ENCODE measurements around the gene SLC24A3.

The SLC24A3 gene

GRCh38 chr20:19361790-19362189 is 149.3 kb downstream of the SLC24A3 start:
- H3K4me2 ChIP-seq (ENCODE audit: low read depth, low read length, poor library complexity, severe bottlenecking) = no peak overlapping the region
- no peaks in the 10 kb centered on the region for H3K9me2 ChIP-seq (replicated peaks; ENCODE audit: low read depth, low read length)
- H3K27me3 ChIP-seq (ENCODE audit: insufficient read depth, low read length, poor library complexity, severe bottlenecking) = no peaks in the 10 kb centered on the region
- no peak overlapping the region for H2AFZ ChIP-seq (ENCODE audit: low read length)
- TF ChIP-seq EZH2phosphoT487 (IDR thresholded peaks at IDR 0.05; ENCODE audit: borderline replicate concordance) (no peak), CTCF (conservative IDR thresholded peaks at IDR 0.05; ENCODE audit: low read length) (no peak)
- no peak overlapping the region for H3K4me3 ChIP-seq (ENCODE audit: low read length, poor library complexity, severe bottlenecking)
- no peaks in the 10 kb centered on the region for H3F3A ChIP-seq (ENCODE audit: low read depth)
- H3K79me2 ChIP-seq (ENCODE audit: insufficient read depth, low read length) = no peaks in the 10 kb centered on the region
- no peaks in the 10 kb centered on the region for H3K9me3 ChIP-seq (ENCODE audit: insufficient read depth, low read depth, low read length)
- no peaks in the 10 kb centered on the region for H3K36me3 ChIP-seq (ENCODE audit: insufficient read depth, low read length)
- H3K4me1 ChIP-seq (ENCODE audit: insufficient read depth, low read length, poor library complexity, severe bottlenecking) = no peaks in the 10 kb centered on the region
- no peaks in the 10 kb centered on the region for H4K20me1 ChIP-seq (ENCODE audit: insufficient read depth, low read length, poor library complexity, severe bottlenecking)
- H3K9ac ChIP-seq (ENCODE audit: low read depth, low read length, poor library complexity, severe bottlenecking) = no peak overlapping the region

- TF ChIP-seq EZH2phosphoT487 (IDR thresholded peaks at IDR 0.05; ENCODE audit: borderline replicate concordance) = no peak
Observed at GRCh38 chr20:19363476-19363875, 151.0 kb downstream of the SLC24A3 start.

GRCh38 chr20:19367591-19367990 is 155.1 kb downstream of the SLC24A3 start:
- Histone ChIP-seq H3K27me3 (ENCODE audit: insufficient read depth, low read length, poor library complexity, severe bottlenecking) (no peaks in the 10 kb centered on the region), H4K20me1 (ENCODE audit: insufficient read depth, low read length, poor library complexity, severe bottlenecking) (no peaks in the 10 kb centered on the region), H2AFZ (ENCODE audit: low read length) (no peak overlapping the region), H3K4me2 (ENCODE audit: low read depth, low read length, poor library complexity, severe bottlenecking) (no peak overlapping the region), H3K4me1 (ENCODE audit: insufficient read depth, low read length, poor library complexity, severe bottlenecking) (no peaks in the 10 kb centered on the region), H3F3A (ENCODE audit: low read depth) (no peaks in the 10 kb centered on the region), H3K4me3 (ENCODE audit: low read length, poor library complexity, severe bottlenecking) (no peak overlapping the region), H3K9ac (ENCODE audit: low read depth, low read length, poor library complexity, severe bottlenecking) (no peak overlapping the region), H3K36me3 (ENCODE audit: insufficient read depth, low read length) (no peaks in the 10 kb centered on the region), H3K9me3 (ENCODE audit: insufficient read depth, low read depth, low read length) (no peaks in the 10 kb centered on the region), H3K9me2 (replicated peaks; ENCODE audit: low read depth, low read length) (no peaks in the 10 kb centered on the region), H3K79me2 (ENCODE audit: insufficient read depth, low read length) (no peaks in the 10 kb centered on the region)
- no peak for TF ChIP-seq CTCF (conservative IDR thresholded peaks at IDR 0.05; ENCODE audit: low read length)
- TF ChIP-seq EZH2phosphoT487 (IDR thresholded peaks at IDR 0.05; ENCODE audit: borderline replicate concordance) = no peak

More at GRCh38 chr20:19363476-19363875, 151.0 kb downstream of the SLC24A3 start:
- no peaks in the 10 kb centered on the region for H3K36me3 ChIP-seq (ENCODE audit: insufficient read depth, low read length)
- H3K9me3 ChIP-seq (ENCODE audit: insufficient read depth, low read depth, low read length) = no peaks in the 10 kb centered on the region
- H3K4me2 ChIP-seq (ENCODE audit: low read depth, low read length, poor library complexity, severe bottlenecking) = no peak overlapping the region
- no peaks in the 10 kb centered on the region for H3K27me3 ChIP-seq (ENCODE audit: insufficient read depth, low read length, poor library complexity, severe bottlenecking)
- no peak overlapping the region for H2AFZ ChIP-seq (ENCODE audit: low read length)
- no peaks in the 10 kb centered on the region for H3F3A ChIP-seq (ENCODE audit: low read depth)
- no peaks in the 10 kb centered on the region for H3K9me2 ChIP-seq (replicated peaks; ENCODE audit: low read depth, low read length)
- H3K79me2 ChIP-seq (ENCODE audit: insufficient read depth, low read length) = no peaks in the 10 kb centered on the region
- no peak overlapping the region for H3K4me3 ChIP-seq (ENCODE audit: low read length, poor library complexity, severe bottlenecking)
- H3K9ac ChIP-seq (ENCODE audit: low read depth, low read length, poor library complexity, severe bottlenecking) = no peak overlapping the region
- H3K4me1 ChIP-seq (ENCODE audit: insufficient read depth, low read length, poor library complexity, severe bottlenecking) = no peaks in the 10 kb centered on the region
- no peaks in the 10 kb centered on the region for H4K20me1 ChIP-seq (ENCODE audit: insufficient read depth, low read length, poor library complexity, severe bottlenecking)

GRCh38 chr20:19368351-19368750 is 155.9 kb downstream of the SLC24A3 start:
- Histone ChIP-seq H3K4me3 (ENCODE audit: low read length, poor library complexity, severe bottlenecking) (no peak overlapping the region), H3K36me3 (ENCODE audit: insufficient read depth, low read length) (no peaks in the 10 kb centered on the region)
- TF ChIP-seq EZH2phosphoT487 (IDR thresholded peaks at IDR 0.05; ENCODE audit: borderline replicate concordance) (no peak), CTCF (conservative IDR thresholded peaks at IDR 0.05; ENCODE audit: low read length) (no peak)

More at GRCh38 chr20:19368351-19368750, 155.9 kb downstream of the SLC24A3 start:
- Histone ChIP-seq H3K79me2 (ENCODE audit: insufficient read depth, low read length) (no peaks in the 10 kb centered on the region), H3K9me2 (replicated peaks; ENCODE audit: low read depth, low read length) (no peaks in the 10 kb centered on the region), H3K27me3 (ENCODE audit: insufficient read depth, low read length, poor library complexity, severe bottlenecking) (no peaks in the 10 kb centered on the region), H3K4me1 (ENCODE audit: insufficient read depth, low read length, poor library complexity, severe bottlenecking) (no peaks in the 10 kb centered on the region), H3F3A (ENCODE audit: low read depth) (no peaks in the 10 kb centered on the region), H3K4me2 (ENCODE audit: low read depth, low read length, poor library complexity, severe bottlenecking) (no peak overlapping the region), H4K20me1 (ENCODE audit: insufficient read depth, low read length, poor library complexity, severe bottlenecking) (no peaks in the 10 kb centered on the region), H3K9ac (ENCODE audit: low read depth, low read length, poor library complexity, severe bottlenecking) (no peak overlapping the region), H3K9me3 (ENCODE audit: insufficient read depth, low read depth, low read length) (no peaks in the 10 kb centered on the region), H2AFZ (ENCODE audit: low read length) (no peak overlapping the region)
